Stomach smooth muscle (tissue), 2 donors: ENCODE results near the gene DHX30.

ENCODE experiments used
- H3K27ac ChIP-seq: one replicate; pipeline ENCODE4 v1.7.0; 2013; ENCODE audit warnings: mild to moderate bottlenecking, low read length, inconsistent platforms
- H3K27me3 ChIP-seq, 2 donors: one replicate each; pipeline ENCODE4 v1.7.0; 2013; ENCODE audit warnings: low read length in 2 of 2; ENCODE audit not compliant: insufficient read depth in 2 of 2, control insufficient read depth in 1 of 2
- H3K36me3 ChIP-seq, 2 donors: one replicate each; pipeline ENCODE4 v1.7.0; 2013; ENCODE audit warnings: low read length in 2 of 2; ENCODE audit not compliant: control insufficient read depth in 2 of 2, insufficient read depth in 2 of 2
- H3K4me1 ChIP-seq: one replicate; pipeline ENCODE4 v1.7.0; 2013; ENCODE audit warnings: low read length; ENCODE audit not compliant: control insufficient read depth, insufficient read depth
- H3K4me3 ChIP-seq, 2 donors: one replicate each; pipeline ENCODE4 v1.7.0; 2013; ENCODE audit warnings: low read length in 2 of 2
- H3K9ac ChIP-seq, 2 donors: one replicate each; pipeline ENCODE4 v1.7.0; 2013; ENCODE audit warnings: low read length in 2 of 2, mild to moderate bottlenecking in 1 of 2
- H3K9me3 ChIP-seq, 2 donors: one replicate each; pipeline ENCODE4 v1.7.0; 2013; ENCODE audit warnings: low read length in 2 of 2; ENCODE audit not compliant: control insufficient read depth in 2 of 2
- donor health status: healthy.
- donor health status: Pancreatic carcinoma.

The DHX30 gene

GRCh38 chr3:47847801-47848518, 45.0 kb downstream of the DHX30 start:
- Histone ChIP-seq H3K4me3 (no peak overlapping the region), H3K4me1 (no peaks in the 10 kb centered on the region), H3K27ac (no peak overlapping the region), H3K27me3 (no peaks in the 10 kb centered on the region), H3K9me3 (no peaks in the 10 kb centered on the region), H3K9ac (no peak overlapping the region), H3K36me3 (peaks cover 64 to 74% of the 10 kb centered on the region in 2 donors)

DNA sequence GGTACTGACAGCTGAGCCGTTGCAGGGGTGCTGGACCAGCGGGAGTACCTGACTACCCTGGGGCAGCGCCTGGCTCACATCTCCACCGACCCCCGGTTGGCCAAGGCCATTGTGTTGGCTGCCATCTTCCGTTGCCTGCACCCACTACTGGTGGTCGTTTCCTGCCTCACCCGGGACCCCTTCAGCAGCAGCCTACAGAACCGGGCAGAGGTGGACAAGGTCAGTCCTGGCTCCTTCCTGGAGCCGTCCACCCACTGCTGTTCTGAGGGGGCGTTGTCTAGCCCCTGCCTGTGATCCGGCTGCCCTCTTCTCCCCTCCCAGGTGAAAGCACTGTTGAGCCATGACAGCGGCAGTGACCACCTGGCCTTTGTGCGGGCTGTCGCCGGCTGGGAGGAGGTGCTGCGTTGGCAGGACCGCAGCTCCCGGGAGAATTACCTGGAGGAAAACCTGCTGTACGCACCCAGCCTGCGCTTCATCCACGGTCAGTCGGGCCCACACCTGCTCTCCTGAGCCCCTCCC, 45.7 kb downstream of the DHX30 start:
- no peak overlapping the region for H3K9ac ChIP-seq
- H3K27ac ChIP-seq: no peak overlapping the region
- H3K27me3 ChIP-seq: no peaks in the 10 kb centered on the region
- H3K4me1 ChIP-seq: no peaks in the 10 kb centered on the region
- no peak overlapping the region for H3K4me3 ChIP-seq
- H3K36me3 ChIP-seq: peaks cover 60 to 70% of the 10 kb centered on the region in 2 donors
- no peaks in the 10 kb centered on the region for H3K9me3 ChIP-seq

GRCh38 chr3:47849186-47849698, 46.3 kb downstream of the DHX30 start:
- H3K4me1 ChIP-seq: no peaks in the 10 kb centered on the region

DNA sequence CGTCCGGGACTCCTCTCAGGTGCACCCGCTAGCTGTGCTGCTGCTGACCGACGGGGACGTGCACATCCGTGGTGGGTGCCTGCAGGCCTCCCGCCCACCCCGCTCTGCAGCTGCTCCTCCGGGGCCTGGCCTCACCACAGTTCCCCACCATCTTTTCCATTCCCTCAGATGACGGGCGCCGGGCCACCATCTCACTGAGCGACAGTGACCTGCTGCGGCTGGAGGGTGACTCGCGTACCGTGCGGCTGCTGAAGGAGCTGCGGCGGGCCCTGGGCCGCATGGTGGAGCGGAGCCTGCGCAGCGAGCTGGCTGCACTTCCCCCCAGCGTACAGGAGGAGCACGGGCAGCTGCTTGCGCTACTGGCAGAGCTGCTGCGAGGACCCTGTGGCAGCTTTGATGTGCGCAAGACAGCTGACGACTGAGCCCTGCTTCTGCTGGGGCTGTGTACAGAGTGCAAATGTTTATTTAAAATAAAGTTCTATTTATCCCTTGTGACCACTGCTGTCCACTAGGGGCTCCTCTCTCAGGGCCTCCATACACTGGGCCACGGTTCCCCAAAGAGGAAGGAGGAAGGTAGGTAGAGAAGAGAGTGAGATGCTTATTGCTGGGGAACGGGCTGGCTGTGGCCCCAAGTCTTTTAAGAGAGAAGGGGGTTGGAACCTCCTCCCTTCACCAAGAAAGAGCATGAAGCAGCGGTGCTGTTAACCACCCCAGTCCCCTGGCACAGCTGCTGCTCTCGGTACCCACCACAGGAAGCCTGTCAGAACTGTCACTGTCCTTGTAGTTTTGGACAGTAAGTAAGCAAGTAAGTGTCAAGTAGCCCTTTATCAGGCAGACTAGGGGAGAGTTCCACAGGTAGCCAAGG, 47.0 kb downstream of the DHX30 start:
- H3K4me1 ChIP-seq: no peaks in the 10 kb centered on the region
- no peaks in the 10 kb centered on the region for H3K9me3 ChIP-seq
- H3K4me3 ChIP-seq: no peak overlapping the region
- no peak overlapping the region for H3K27ac ChIP-seq
- no peak overlapping the region for H3K9ac ChIP-seq
- peaks cover 60 to 68% of the 10 kb centered on the region in 2 donors for H3K36me3 ChIP-seq
- H3K27me3 ChIP-seq: no peaks in the 10 kb centered on the region

More at GRCh38 chr3:47849186-47849698, 46.3 kb downstream of the DHX30 start:
- peaks cover 60 to 69% of the 10 kb centered on the region in 2 donors for H3K36me3 ChIP-seq
- no peaks in the 10 kb centered on the region for H3K27me3 ChIP-seq
- H3K9ac ChIP-seq: no peak overlapping the region
- H3K27ac ChIP-seq: no peak overlapping the region
- H3K9me3 ChIP-seq: no peaks in the 10 kb centered on the region
- no peak overlapping the region for H3K4me3 ChIP-seq

- H3K4me3 ChIP-seq: no peak overlapping the region
- H3K9ac ChIP-seq: peak overlapping the region in 1 of 2 donors; percentile 21
- no peaks in the 10 kb centered on the region for H3K27me3 ChIP-seq
- peak overlapping the region; percentile 46 for H3K27ac ChIP-seq
- H3K36me3 ChIP-seq: peaks cover 64 to 69% of the 10 kb centered on the region in 2 donors
- no peaks in the 10 kb centered on the region for H3K9me3 ChIP-seq
- no peaks in the 10 kb centered on the region for H3K4me1 ChIP-seq
These were observed 47.8 kb downstream of the DHX30 start for GRCh38 chr3:47850564-47851410.

- H3K27me3 ChIP-seq: no peaks in the 10 kb centered on the region
- no peaks in the 10 kb centered on the region for H3K9me3 ChIP-seq
- no peak overlapping the region for H3K4me3 ChIP-seq
- no peak overlapping the region for H3K9ac ChIP-seq
- no peaks in the 10 kb centered on the region for H3K4me1 ChIP-seq
- peaks cover 63 to 68% of the 10 kb centered on the region in 2 donors for H3K36me3 ChIP-seq
- H3K27ac ChIP-seq: no peak overlapping the region
These were observed 49.1 kb downstream of the DHX30 start for GRCh38 chr3:47851888-47852603.

DNA sequence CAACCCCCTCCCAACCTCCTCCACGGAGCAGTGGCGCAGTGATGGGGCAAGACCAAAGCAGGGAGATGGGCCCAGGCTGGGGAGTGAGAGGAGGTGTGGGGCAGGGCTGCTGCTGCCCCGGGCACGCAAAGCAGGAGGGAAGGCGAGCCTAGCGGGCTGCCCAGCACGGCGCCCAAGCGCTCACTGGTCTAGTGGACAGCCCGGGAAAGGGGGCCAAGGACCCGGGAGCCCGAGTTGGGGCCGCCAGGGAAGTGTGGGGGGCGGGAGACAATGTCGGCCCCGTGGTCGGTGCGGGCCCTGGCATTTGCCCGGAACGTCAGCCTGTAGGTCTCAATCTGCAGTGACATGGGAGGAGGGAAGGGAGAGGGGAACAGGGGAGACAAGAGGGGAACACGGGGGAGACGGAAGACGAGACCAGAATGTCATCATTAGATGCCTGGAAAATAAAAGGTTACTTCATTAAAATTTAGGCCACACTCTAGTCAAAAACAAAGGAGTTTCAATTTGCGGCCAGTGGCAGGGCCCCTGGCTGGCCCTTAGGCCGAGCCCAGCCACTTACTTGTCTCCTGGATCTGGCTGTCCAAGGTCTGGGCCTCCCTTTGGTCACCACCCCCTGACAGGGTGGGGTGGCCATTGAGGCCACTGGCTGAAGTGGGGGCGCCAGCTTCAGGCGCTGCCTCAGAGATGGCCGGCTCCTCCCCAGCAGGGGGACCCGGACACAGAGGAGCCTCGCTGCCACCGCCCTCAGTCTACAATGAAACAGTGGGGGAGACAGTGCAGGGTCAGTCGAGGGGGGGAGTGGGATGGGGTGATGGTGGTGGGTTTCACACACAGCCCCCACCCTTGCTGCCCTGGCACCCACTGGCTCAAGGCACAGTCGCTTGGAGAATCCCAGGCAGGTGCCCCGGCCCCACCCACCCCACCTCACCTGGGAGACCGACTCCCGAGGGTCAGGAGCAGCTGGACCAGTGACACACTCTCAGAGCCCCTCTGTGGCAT, 50.0 kb downstream of the DHX30 start:
- Histone ChIP-seq H3K4me3 (no peak overlapping the region), H3K4me1 (no peaks in the 10 kb centered on the region), H3K36me3 (peaks cover 59 to 65% of the 10 kb centered on the region in 2 donors), H3K9me3 (no peaks in the 10 kb centered on the region), H3K27me3 (no peaks in the 10 kb centered on the region), H3K27ac (peak overlapping the region; percentile 1), H3K9ac (no peak overlapping the region)

- no peak overlapping the region for H3K4me3 ChIP-seq
- no peak overlapping the region for H3K9ac ChIP-seq
- H3K27me3 ChIP-seq: no peaks in the 10 kb centered on the region
- peaks cover 48 to 64% of the 10 kb centered on the region in 2 donors for H3K36me3 ChIP-seq
- H3K9me3 ChIP-seq: no peaks in the 10 kb centered on the region
- H3K4me1 ChIP-seq: no peaks in the 10 kb centered on the region
- no peak overlapping the region for H3K27ac ChIP-seq
These were observed 51.3 kb downstream of the DHX30 start for GRCh38 chr3:47854267-47854666.
